SW480 (cell line): Measurements from ENCODE around the gene CCDC116.
A peak's percentile ranks its signal among the peaks of the same experiment; 100 is the strongest.
"Not testable (repeated sequence)": the region's sequence is repeated elsewhere in the genome, so short reads cannot be mapped to it uniquely, and the experiment has no call there.

Source experiments
- DNase-seq: peaks from one replicate; pipeline ENCODE4 v3.0.0-alpha.2; 2016; ENCODE audit warnings: low spot score

CCDC116 gene

GRCh38 chr22:21631025-21631424 lies 1.5 kb upstream of the CCDC116 start:
- no peak for DNase-seq

- no peak for DNase-seq
These were observed 371 bp downstream of the CCDC116 start for GRCh38 chr22:21632931-21633330.

DNA sequence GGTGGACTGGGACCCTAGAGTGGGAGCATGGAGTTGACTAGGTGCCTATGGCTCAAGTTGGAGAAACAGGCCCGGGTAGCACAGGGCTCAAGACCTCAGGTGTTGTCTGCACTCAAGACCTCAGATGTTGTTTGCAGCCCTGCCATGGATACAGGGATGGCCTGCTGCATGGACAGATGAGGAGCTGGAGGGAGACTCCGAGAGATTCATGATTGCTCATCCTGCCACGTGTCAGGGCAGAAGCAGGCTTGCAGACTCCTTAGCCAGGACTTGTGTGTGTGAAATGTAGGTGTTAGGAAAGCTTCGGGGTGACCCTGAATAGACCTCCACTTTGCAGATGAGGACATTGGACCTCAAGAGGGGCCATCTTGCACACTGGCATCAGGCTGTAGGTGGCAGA lies 921 bp downstream of the CCDC116 start:
- no peak for DNase-seq

DNA sequence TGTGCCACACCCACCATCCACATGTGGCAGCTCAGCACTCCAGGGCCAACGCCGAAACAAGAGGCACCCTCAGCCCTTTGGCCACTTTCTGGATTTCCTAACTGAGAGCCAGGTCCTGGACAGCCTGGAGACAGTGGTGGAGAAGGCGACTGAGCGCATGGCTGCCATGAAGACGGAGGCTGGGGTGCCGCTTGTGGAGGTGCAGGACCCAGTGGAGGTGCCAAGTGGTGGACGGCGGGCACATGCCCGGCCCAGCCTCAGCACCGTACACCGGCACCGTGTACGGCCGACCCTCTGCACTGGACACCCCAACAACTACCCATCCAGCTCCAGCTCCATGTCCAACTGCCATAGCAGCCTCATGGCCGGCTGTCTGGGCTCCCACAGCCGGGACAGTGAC lies 1.5 kb downstream of the CCDC116 start:
- DNase-seq: no peak

- no peak for DNase-seq
These were observed 2.3 kb downstream of the CCDC116 start for GRCh38 chr22:21634844-21635243.

- DNase-seq: no peak
These were observed 3.4 kb downstream of the CCDC116 start for GRCh38 chr22:21635771-21636510.

DNA sequence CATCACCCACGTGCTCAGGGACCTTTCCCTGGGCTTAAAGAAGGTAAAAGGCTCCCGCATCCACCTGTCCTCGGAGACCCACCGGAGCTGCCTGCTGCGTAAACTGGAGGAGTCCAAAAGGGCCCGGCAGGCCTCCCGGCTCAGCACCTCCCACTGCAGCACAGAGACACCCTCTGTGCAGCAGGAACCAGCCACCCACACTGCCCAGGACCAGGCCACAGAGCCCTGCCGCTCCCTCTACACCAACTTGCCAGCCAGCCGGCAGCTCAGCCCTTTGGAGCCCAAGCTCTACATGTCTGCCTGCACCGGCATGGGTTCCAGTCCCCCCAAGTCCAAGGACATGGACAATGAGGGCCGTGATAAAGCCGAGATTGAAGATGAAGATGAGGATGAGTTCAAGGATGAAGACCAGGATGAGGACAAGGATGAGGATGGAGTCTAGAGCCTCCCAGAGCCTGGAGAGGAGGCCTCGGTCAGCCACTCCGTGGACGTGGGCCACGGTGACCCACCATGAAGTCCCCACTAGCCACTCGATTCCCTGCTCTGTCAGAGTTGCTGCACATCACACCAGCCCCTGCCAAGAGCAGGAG lies 4.2 kb downstream of the CCDC116 start:
- DNase-seq: no peak

- DNase-seq: not testable (repeated sequence)
These were observed 4.9 kb downstream of the CCDC116 start for GRCh38 chr22:21637450-21637849.

GRCh38 chr22:21639359-21639758 lies 6.8 kb downstream of the CCDC116 start:
- no peak for DNase-seq

- no peak for DNase-seq
These were observed 8.2 kb downstream of the CCDC116 start for GRCh38 chr22:21640810-21641209.

DNA sequence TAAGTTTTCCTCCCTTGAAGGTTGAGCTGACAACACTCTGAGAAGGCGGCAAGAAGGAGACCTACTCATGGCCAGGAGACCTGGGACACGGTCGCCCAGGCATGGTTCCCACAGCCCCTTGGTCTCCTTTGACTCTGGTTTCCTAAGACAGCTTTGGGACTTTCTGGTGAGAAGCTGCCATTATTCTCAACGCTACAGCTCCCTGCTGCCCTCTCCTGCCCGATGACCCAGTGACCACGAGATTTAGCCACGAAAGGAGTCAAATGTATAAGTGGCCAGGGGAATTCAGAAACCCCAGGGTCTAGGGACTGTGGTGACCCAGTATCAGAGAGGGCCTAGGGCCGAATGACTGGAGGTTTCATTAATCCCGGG lies 8.8 kb downstream of the CCDC116 start:
- peak; percentile 53 for DNase-seq

- DNase-seq: peak; percentile 97
These were observed 9.4 kb downstream of the CCDC116 start, which contains the start of gene SDF2L1 for GRCh38 chr22:21641789-21642583. TSS of gene SDF2L1 (plus strand) at chr22:21642302. CDS start at chr22:21642337, 35 bp downstream.

DNA sequence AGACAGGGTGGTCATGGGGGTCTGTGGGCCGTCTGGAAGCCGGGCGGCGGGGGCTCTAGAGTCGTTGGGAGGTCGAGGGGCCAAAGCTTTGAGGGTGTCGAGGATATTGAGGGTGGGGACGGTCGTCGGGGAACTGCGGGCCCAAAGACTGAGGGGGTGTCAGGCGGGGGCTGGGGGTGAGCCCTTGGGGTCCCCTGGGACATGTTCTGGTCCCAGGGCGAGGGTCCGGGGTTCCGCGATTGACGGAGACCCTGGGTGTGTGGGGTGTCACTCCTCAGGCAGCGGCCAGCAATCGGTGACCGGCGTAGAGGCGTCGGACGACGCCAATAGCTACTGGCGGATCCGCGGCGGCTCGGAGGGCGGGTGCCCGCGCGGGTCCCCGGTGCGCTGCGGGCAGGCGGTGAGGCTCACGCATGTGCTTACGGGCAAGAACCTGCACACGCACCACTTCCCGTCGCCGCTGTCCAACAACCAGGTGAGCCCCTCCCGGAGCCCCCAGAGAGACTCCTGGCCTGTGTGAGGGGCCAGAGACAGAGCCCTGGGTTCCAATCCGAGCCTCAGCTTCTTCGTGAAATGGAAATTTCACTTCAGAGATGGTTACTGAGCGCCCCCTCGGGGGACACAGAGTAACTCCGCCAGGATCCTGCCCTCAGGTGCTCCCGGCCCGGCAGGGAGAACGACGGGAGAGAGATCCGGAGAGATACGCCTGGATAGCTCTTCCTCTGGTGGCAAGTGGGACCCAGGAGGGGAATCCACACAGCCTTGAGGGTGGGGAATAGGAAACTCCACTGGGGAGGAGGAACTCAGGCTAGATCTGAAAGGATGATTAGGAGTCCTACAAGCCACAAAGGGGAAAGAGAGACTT lies 10.3 kb downstream of the CCDC116 start:
- peak; percentile 73 for DNase-seq

GRCh38 chr22:21643533-21644357 lies 11.2 kb downstream of the CCDC116 start:
- DNase-seq: no peak

- DNase-seq: not testable (repeated sequence)
These were observed 13.0 kb downstream of the CCDC116 start for GRCh38 chr22:21645513-21645912.

DNA sequence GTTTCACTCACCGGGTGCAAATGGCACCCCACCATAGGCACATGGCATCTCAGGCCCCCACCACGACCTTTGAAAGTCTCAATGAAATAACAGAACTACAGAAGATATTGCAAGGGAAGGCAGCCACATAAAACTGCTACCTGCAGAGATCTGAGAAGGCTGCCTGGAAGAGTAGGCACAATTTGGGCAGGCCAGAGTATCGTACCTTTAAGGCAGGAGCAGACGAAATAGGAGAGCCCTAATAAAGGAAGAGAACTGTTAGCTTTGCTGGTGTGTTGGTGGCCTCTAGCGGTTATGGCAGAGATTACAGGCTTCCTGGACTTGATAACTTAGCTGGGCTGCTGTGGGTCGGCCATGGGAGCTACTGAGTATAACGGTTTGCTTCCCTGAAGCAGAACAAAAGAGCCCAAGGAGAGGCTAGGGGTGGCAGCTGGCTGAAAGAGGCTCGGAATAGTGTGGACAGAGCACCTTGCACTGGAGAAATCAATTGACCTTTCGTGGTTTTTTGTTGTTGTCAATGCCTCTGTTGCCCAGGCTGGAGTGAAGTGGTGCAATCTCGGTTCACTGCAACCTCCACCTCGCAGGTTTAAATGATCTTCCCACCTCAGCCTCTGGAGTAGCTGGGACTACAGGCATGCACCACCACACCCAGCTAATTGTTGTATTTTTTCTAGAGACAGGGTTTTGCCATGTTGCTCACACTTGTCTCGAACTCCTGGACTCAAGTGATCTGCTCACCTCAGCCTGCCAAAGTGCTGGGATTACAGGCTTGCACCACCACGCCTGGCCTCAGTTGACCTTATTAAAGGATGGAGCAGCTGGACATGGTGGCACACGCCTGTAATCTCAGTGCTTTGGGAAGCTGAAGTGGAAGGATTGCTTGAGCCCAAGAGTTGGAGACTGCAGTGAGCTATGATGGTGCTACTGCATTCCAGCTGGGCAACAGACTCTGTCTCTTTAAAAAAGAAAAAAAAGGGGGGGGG lies 14.3 kb downstream of the CCDC116 start:
- peak; percentile 82 for DNase-seq

DNA sequence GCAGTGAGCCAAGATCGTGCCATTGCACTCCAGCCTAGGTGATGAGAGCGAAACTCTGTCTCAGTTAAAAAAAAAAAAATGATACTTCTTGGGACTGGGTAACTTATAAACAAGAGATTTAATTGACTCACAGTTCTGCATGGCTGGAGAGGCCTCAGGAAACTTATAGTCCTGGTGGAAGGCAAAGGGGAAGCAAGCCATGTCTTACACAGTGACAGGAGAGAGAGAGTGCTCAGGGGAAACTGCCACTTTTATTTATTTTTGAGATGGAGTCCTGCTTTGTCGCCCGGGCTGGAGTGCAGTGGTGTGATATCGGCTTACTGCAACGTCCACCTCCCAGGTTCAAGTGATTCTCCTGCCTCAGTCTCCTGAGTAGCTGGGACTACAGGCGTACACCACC lies 17.7 kb downstream of the CCDC116 start:
- no peak for DNase-seq

GRCh38 chr22:21650823-21651520 lies 18.4 kb downstream of the CCDC116 start:
- no peak for DNase-seq

GRCh38 chr22:21651521-21652009 lies 19.0 kb downstream of the CCDC116 start:
- no peak for DNase-seq
